Activated CD4-positive, CD25-positive, alpha-beta regulatory T cell treated with anti-CD3 and anti-CD28 coated beads, Interleukin-2, amount 50 U/mL, for 72 hours (primary cell): ENCODE measurements around the gene CD163L1.
"Not testable (repeated sequence)": the region's sequence is repeated elsewhere in the genome, so short reads cannot be mapped to it uniquely, and the experiment has no call there.

Source experiments
- DNase-seq: peaks from one replicate; pipeline ENCODE4 v3.0.0; 2021

The CD163L1 gene

DNA sequence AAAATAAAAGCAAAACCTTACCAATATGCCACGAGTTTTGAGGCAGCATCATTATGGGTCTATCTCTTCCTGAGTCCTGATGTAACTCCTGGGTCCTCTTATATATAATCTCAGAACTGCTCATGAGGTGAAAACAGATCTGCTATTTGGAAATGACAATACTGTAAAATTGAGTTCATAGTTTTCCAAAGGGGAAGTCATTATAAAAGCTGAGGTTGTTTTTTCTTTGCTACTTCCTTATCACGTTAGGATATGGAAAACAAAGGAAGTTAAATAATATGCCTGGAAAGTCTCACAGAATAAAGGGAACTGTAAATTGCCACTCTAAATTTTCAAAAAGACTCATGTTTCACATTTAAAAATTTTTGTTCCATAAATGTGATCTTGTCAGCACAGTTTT is at the start of gene CD163L1:
Gene CD163L1, minus strand, starts transcription at position 78 of the 400 bp plus-strand sequence. Its CDS starts 26 bp downstream, at position 52.
- DNase-seq, result no peak

DNA sequence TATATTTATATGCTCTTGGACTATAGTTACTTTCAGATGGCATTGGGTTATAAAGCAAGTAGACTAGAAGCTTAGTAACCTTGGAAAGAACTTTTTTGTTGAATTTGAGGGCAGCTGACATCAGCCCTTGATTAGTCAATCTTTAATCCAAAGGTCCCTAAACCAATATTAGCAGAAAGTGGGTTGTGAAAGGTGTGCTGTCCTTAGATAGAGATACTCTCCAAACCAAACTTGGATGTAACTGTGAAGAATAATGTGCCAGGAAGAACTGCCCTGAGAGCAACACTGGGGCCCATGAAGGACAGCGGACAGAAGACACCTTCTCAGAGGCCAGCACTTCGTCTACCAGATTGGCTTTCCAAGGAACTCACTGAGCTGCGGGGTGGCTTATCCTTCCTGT is 49.1 kb upstream of the CD163L1 start:
- DNase-seq, result no peak

DNA sequence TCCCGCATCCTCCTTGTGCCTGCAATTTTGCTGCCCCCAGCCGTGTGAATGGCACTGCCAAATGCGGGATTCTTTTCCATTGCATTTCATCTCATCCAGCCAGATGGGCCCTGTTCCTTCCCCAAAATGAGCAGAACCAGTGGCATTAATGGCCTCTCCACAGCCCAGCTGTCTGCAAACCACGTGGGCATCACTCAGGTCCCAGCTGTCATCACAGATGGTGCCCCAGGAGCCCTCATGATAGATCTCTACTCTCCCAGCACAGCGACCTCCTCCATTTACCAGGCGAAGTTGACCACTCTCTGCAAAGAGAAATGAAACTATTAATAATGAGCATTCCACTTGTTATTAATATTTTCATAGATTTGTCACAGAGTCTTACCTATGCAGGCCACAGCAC is 42.6 kb upstream of the CD163L1 start:
- no peak for DNase-seq

DNA sequence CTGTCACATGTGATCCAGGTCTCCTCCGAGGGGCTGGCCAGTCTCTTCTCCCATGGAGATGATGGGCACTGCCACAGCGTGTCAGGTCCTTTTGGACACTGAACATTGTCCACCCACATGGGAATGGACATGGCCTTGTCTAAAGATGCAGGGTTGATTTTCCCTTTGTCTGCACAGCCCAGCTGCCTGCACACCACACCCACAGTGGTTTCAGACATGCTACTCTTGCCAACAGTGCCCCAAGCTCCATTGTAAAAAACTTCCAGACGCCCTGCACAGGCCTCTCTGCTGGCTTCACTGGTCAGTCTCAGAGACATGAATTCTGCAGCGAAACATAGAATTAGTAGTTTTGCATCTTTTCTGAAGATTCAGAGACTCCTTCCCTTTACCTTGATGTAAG is 41.1 kb upstream of the CD163L1 start:
- DNase-seq, result no peak

DNA sequence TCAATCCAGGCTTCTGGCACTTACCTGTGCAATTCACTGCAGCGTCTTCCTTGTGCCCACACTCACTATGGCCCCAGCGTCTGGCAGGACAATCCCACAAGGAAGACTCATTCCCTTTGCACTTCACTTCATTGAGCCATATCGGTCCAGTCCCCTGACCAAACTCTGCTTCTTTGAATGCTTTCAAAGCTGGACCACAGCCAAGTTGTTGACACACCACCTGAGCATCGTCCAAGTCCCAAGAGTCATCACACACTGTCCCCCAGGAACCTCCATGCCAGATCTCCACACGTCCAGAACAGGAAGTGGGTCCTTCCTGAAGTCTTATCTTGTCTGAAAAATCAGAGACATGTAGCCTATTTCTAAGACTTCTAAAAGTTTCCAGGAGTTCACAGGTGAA is 39.4 kb upstream of the CD163L1 start:
- DNase-seq, result no peak

DNA sequence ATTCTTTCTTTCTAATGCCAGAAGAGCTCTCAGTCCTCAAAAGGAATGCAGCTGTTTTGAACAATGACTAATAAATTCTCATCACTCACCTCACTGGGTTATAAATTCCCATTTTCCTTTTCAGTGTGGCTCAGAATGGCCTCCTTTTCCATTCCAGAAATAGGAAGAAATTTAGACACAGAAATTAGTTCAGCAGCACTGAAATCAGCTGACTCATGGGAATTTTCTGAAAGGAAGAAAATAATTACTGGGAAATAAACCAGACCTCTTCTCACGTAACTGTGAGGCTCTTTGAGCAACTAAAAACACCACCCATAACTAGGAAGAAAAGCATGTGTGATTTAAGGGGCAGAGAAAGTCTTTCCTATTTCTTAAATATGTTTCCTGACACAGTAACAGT is 35.8 kb upstream of the CD163L1 start:
- no peak for DNase-seq

DNA sequence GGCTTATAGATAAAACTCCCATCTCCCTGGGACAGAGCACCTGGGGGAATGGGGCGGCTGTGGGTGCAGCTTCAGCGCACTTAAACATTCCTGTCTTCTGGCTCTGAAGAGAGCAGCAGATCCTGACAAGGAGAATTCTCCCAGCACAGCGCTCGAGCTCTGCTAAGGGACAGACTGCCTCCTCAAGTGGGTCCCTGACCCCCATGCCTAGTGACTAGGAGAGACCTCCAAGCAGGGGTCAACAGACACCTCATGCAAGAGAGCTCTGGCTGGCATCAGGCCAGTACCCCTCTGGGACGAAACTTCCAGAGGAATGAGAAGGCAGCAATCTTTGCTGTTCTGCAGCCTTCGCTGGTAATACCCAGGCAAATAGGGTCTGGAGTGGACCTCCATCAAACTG is 28.1 kb upstream of the CD163L1 start:
- DNase-seq, result no peak

DNA sequence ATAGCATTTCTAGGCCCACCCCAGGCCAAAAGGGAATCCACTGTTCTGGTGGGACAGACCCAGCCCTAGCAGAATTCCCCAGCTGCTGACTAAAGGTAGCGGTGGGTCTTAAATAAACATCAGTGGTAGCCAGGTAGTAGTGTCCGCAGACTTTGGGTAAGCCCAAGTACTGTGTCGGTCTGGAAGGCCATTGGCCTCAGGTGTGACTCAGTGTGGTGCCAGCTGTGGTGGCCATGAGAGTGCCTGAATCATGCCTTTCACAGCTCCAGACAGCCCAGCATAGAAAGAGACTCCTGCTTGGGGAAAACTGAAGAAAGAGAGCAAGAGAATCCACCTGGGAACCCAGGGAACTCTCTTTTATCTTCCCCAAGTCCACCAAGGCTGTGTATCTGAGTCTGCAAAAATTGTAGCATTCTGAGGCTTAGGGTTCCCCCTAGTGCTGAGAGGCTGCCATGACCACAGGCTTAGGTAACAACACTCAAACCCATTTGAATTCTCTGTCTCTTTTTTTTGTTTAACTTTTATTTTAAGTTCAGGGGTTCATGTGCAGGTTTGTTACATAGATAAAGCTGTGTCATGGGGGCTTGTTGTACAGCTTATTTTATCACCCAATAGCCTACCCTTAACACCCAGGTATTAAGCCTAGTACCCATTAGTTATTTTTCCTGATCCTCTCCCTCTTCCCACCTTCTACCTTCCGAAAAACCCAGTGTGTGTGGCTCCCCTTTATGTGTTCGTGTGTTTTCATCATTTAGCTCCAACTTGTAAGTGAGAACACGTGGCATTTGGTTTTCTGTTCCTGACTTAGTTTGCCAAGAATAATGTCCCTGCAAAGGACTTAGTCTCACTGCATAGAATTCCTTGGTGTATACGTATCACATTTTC is 16.7 kb upstream of the CD163L1 start:
- DNase-seq, result peak; percentile 49

DNA sequence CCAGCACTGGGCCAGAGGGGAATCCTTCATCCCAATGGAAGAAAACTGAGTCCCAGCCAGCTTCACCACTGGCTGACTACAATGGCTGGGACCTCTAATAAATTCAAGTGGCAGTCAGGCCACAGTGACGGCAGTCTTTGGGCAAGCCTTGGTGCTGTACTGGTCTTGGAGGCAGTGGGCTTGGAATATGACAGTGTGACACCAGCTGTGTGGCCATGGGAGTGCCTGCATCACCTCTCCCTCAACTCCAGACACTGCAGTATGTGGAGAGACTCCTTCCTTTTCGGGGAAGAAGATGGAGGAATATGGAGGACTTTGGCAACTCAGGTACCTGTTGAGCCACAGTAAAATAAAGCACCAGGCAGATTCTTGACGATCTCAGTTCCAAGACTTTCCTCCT is 16.0 kb upstream of the CD163L1 start:
- no peak for DNase-seq

DNA sequence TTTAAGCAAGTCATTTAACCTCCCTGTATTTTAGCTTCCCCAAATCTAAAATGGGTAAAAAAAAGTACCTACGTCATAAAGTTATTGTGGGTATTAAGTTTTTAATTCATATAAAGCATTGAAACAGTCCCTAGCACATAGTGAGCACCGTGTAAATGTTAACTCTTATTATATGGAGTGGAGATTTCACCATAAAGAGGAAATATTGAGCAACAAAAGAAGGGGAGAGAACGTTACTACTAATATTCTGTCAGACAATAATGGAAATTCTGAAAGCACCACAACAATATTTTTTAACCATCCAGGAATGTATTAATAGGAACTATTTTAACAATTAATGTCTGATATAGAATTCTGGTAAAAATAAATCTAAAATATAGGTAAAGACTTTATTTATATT is 7.8 kb upstream of the CD163L1 start:
- DNase-seq, result no peak

DNA sequence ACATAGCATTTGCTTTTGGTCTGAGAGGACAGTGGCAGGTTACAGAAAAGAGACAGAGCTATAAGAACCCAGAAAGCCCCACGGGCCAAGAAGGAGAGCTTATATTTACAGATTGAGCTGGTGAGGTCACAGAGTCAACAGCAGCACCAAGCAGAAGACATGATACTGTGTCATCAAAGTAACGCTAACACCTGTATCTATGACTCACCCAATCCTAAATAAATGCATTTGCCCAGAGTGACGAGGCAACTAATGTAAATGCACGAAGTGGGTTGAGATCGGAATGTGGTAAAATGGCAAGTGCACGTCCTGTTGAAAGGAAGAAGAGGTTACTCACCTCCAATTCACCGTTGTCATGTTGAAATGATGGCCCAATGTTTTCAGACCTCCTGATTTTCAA is 6.7 kb upstream of the CD163L1 start:
- DNase-seq, result no peak

DNA sequence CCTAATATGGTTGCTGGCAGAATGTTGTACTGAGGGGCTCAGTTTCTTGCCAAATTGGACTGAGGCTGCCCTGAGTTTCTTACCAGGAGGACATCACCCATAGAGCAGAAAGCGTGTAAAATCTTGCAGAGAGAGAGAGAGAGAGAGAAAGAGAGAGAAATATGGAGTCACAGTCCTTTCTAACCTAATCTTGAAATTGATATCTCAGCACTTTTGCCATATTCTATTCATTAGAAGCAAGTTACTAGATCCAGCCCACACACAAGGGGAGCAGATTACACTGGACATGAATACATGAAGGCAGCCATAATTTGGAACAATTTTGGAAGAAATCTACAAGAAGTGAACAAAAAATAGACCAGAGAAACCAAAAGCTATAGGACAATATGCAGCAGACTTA is 4.1 kb upstream of the CD163L1 start:
- no peak for DNase-seq

DNA sequence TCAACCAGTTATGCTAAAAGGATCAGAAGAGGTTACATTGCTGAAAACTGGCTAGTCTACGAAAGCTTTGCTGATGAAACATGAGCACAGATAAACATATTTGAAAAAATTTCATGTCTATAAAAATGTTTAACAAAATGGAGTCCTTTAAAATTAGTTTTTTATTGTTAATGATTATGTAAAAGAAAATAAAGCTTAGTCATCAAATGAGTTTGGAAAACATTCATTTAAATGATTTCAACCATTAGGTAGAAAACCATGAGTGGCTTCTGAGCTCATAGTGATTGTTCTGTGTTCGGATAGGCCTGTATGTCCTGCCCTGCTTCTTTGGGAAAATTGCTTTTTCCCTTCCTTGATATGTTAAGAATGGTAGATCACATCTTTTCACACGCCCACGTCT is 584 bp upstream of the CD163L1 start:
- no peak for DNase-seq

DNA sequence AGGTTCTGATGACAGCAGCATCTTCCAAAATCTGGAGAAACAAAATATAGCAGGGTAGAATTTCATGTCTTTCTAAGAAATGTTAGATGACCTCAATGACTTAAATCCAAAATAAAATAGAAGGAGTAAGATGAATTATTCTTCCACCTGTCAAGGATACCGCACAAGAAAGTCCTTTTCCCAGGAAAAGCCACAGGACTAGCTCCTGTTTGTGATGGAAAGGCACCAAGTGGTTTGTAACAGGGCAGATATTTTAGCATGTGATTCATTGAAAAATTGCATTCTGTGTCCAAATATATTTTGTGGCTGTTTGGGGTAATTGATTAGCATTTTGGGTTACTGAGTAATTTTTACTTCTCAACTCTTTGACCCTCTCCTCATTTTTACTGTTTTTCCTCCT is 2.7 kb downstream of the CD163L1 start:
- no peak for DNase-seq

DNA sequence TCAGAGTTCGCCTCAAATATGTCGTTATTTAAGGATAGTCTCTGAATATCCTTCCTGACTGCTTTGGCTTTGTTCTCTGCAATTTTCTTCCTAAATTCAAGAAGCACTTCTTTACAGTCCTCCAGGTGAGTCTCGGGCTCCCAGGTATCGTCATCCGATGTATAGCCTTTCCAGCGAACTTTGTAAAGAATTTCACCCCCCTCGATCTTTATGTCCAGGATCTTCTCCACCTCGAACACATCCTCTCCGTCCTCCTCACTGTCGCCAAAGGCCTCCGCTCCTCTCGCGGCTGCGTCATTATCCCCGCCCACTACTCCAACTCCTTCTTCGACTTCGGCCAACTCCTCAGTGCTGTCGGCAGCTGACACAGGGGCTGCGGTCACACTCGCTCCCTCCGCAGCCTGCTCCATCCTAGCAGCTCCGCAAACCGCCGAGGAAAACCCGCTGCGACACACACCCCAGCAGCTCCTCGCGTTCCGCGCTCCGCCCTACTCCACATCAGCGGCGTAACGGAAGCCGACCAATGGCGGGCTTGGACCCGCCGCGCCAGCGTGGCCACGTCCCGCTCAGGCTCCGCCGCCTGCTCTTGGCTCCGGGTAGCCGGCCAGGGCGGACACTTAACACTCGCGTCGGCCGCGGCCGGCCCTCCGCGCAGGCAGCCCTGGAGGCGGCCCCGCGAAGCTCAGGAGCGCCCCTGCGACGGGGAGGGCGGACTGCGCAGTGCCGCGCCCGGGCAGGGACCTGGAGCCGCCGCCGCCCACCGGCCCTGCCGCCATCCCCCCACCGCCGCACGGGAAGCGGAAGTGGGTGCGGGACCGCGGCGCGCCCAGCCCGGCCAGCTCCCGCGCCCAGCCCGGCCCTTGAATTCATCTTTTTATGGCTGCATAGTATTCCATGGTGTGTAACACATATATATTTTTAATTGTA is 4.1 kb downstream of the CD163L1 start:
- DNase-seq, result peak; percentile 55

DNA sequence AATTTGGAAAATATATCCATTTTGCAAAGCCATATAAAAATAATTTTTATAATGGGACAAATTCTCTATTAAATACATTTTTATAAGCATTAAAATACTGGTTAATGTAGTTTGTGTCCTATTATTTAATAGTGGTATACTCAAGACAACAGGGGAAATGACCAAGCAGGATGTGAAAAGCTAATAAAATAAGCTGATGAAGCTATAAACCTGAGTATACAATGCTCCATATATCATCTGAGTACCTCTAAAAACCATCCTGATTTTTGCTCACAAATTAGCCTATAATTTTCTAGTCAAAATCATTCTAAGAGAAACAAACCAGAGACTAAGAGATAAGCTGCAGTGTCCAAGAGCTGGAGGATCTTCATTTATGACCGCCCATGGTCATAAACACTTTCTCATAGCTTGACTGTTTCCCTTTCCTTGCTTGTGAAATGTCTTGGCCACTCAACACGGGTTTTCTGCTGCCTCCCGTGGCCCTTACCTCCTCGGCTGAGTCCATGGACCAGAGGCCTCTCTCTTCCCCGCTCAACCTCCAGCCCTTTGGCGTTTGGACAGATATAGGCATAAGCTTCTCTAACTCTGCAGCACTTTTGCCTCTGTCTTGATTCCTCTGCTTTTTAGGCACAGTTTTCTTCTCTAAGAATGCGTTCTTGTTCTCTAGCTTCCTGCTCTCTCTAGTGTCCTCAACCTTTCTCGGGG is 5.5 kb downstream of the CD163L1 start:
- DNase-seq, result not testable (repeated sequence)

DNA sequence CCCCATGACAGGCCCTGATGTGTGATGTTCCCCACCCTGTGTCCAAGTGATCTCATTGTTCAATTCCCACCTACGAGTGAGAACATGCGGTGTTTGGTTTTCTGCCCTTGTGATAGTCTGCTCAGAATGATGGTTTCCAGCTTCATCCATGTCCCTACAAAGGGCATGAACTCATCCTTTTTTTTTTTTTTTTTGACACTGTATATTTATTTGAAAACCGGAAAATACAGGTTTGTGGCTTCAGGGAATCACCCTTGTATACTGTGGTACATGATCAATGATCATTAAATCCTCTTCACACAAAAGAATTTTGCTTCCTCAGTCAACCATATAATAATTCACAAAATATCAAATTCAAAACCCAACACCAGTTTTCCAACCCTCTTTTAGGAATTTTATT is 6.5 kb downstream of the CD163L1 start:
- not testable (repeated sequence) for DNase-seq

DNA sequence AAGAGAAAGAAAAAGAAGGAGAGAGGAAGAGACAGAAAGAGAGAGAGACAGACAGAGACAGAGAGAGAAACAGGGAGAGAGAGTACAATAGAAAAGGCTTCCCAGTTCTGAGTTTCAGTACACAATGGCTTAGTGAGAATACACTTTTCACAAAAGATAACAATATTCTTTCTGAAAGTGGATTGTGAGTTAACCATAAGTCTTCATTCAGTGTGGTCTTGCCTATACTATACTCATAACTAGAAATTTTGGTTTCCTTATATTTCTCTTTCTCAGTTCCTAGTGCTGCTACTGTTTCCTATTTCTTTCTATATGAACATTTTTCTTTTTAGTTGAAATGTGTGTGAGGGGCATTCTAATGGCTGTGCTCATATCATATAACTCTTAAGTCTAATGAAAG is 9.3 kb downstream of the CD163L1 start:
- DNase-seq, result no peak

DNA sequence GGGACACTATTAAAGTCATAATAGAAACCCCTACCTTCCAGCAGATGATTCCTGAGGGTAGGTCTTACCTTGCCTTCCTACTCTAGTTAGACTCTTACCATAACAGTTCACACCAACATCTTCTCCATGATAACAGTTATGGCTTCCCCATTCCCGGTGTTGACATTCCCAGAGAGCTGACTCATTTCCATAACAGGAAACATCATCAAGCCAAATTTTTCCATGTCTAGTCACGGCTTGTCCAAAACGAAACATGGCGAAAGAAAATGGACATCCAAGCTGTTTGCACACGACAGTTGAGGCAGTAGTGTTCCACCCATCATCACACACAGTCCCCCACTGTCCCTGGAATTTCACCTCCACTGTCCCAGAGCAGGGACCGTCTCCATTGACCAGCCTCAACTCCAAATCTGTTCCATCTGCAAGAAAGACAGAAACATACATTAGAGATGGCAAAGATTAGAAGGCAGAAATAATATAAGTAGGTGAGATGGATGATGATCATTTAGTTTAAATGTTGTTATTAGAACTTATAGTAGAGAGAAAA is 10.6 kb downstream of the CD163L1 start:
- DNase-seq, result no peak

DNA sequence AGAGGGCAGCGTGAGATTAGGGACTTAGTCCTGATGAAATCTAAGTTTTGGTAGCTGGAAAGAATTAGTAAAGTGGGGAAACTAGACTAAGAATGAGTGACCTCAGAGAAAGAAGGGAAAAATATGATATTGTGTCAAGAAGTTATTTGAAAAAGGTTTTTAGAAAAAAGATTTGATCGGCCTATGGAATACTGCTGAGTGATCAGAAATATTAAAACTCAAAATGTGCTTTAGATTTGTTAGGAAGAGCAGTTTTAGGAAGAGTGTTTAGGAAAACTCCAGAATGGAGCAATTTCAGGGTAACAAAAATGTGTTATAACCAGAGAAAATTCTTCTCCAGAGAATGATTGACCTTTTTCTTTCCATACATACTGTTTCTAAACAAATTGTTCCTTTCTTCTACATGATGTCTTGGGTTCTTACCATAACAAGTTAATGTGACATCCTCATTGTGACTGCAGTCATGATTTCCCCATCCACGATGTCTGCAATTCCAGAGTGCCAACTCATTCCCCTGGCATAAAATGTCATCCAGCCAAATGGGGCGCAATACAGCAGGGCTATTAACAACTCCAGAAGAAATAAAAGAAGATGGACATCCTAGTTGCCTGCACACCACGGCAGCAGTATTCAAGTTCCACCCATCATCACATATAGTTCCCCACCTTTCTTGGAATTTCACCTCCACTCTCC is 11.8 kb downstream of the CD163L1 start:
- no peak for DNase-seq

DNA sequence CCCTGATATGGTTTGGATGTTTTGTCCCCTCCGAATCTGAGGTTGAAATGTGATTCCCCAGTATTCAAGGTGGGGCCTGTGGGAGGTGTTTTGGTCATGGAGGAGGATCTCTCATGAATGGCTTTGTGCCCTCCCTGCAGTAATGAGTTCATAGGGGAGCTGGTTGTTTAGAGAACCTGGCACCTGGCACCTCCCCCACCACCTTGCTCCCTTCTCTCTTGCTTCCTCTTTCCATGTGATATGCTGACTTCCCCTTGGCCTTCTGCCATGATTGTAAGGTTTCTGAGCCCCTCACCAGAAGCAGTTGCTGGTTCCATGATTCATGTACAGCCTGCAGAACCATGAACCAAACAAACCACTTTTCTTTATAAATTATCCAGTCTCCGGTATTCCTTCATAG is 32.6 kb downstream of the CD163L1 start:
- no peak for DNase-seq

DNA sequence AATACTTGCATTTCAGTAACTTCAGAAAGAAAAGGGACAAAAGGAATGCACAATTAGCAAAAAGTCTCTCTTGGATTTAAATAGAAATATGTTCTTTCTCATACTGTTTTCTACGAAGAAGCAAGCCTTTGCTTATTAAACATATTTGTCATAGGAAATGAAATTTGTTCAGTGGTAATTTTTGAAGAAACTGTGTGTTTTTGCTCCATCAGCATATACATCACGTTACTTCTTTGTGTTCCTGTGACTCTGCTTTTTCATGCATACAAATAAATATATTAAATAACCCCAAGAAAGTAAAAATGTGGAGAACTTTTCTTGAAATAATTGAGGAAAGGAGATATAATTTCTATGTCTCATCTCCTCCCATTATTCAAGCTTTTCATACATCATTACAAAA is 39.7 kb downstream of the CD163L1 start:
- DNase-seq, result no peak
